IMR-90 (cell line): ENCODE data around the gene SSC4D. TPM values are rescaled to one million over a fixed set of nuclear protein-coding genes. Genes with fewer than 3 reads are reported as not detected.

Source experiments
- ATAC-seq: fragments of 200-7000 bp; cut with Tn5 transposase; 2 replicates; pipeline ENCODE4 v1.9.1; 2020; ENCODE audit warnings: low read depth, mild to moderate bottlenecking, moderate library complexity
- BruUV-seq: library from RNA; stranded (reverse); fragments of 400-500 nt; replicated peaks from 2 replicates; lab custom pipeline; 2021; lab: Mats Ljungman, UMichigan
- CTCF ChIA-PET: fragments of 300-600 bp; formaldehyde crosslinking; extraction: SDS; loops from one replicate; lab custom pipeline; 2021; ENCODE audit warnings: antibody characterized with exemption; lab: Yijun Ruan, JAX
- POLR2A ChIA-PET: fragments of 300-600 bp; sonication (Branson Sonifier 250); formaldehyde crosslinking; loops from one replicate; lab custom pipeline; 2022; ENCODE audit warnings: antibody characterized with exemption; ENCODE audit not compliant: unreplicated experiment; lab: Charles Lee
- DNase-seq: peaks from one replicate; pipeline ENCODE4 v3.0.0; 2013
- H2AFZ ChIP-seq: replicated peaks from 2 replicates; pipeline ENCODE3; 2013; ENCODE audit warnings: low read length, mild to moderate bottlenecking; ENCODE audit not compliant: poor library complexity
- H2AK5ac ChIP-seq: 2 replicates; pipeline ENCODE4 v1.6.1; 2013; ENCODE audit warnings: low read depth, low read length, inconsistent platforms
- H2AK9ac ChIP-seq: replicated peaks from 2 replicates; pipeline ENCODE3; 2013; ENCODE audit warnings: mild to moderate bottlenecking, low read depth, low read length, moderate library complexity; ENCODE audit not compliant: poor library complexity
- H2BK120ac ChIP-seq: 2 replicates; pipeline ENCODE4 v1.6.1; 2013; ENCODE audit warnings: low read depth, low read length, inconsistent platforms
- H2BK15ac ChIP-seq: 3 replicates; pipeline ENCODE4 v1.6.1; 2013; ENCODE audit warnings: low read depth, low read length, inconsistent platforms
- H2BK20ac ChIP-seq: 2 replicates; pipeline ENCODE4 v1.6.1; 2013; ENCODE audit warnings: low read depth, mild to moderate bottlenecking, inconsistent platforms, low read length, moderate library complexity
- H2BK5ac ChIP-seq: 2 replicates; pipeline ENCODE4 v1.6.1; 2013; ENCODE audit warnings: mild to moderate bottlenecking, low read depth, low read length, inconsistent platforms; ENCODE audit not compliant: poor library complexity, severe bottlenecking
- H3K14ac ChIP-seq: replicated peaks from 2 replicates; pipeline ENCODE4 v1.6.1; 2013; ENCODE audit warnings: low read depth, low read length, inconsistent platforms
- H3K18ac ChIP-seq: 2 replicates; pipeline ENCODE4 v1.6.1; 2013; ENCODE audit warnings: low read depth, low read length, control low read depth
- H3K23ac ChIP-seq: 2 replicates; pipeline ENCODE4 v1.6.1; 2013; ENCODE audit warnings: low read depth, low read length, inconsistent platforms
- H3K27ac ChIP-seq: 2 replicates; pipeline ENCODE4 v1.5.1; 2013; ENCODE audit warnings: mild to moderate bottlenecking, control low read depth, low read length; ENCODE audit not compliant: insufficient read depth
- H3K27me3 ChIP-seq: 2 replicates; pipeline ENCODE4 v1.6.1; 2013; ENCODE audit warnings: low read length; ENCODE audit not compliant: control insufficient read depth, insufficient read depth
- H3K36me3 ChIP-seq: 2 replicates; pipeline ENCODE4 v1.6.1; 2013; ENCODE audit warnings: low read length, mixed read lengths; ENCODE audit not compliant: control insufficient read depth, insufficient read depth
- H3K4ac ChIP-seq: 2 replicates; pipeline ENCODE4 v1.6.1; 2013; ENCODE audit warnings: low read depth, low read length, inconsistent platforms
- H3K4me1 ChIP-seq: 2 replicates; pipeline ENCODE4 v1.6.1; 2013; ENCODE audit warnings: low read length, mixed read lengths; ENCODE audit not compliant: control insufficient read depth, insufficient read depth
- H3K4me2 ChIP-seq: 2 replicates; pipeline ENCODE4 v1.6.1; 2013; ENCODE audit warnings: low read depth, mild to moderate bottlenecking, control low read depth, low read length, moderate library complexity
- H3K4me3 ChIP-seq: 2 replicates; pipeline ENCODE4 v1.5.1; 2013; ENCODE audit warnings: low read depth, mild to moderate bottlenecking, control low read depth, low read length, moderate library complexity; ENCODE audit not compliant: insufficient read depth
- H3K56ac ChIP-seq: 2 replicates; pipeline ENCODE4 v1.6.1; 2013; ENCODE audit warnings: low read length, inconsistent platforms; ENCODE audit not compliant: insufficient read depth; ENCODE audit errors: extremely low read depth
- H3K79me1 ChIP-seq, 2 experiments: 2 replicates each; pipeline ENCODE4 v1.6.1; 2013; ENCODE audit warnings: low read length in 2 of 2, inconsistent platforms in 1 of 2, low read depth in 1 of 2
- H3K9ac ChIP-seq: 2 replicates; pipeline ENCODE4 v1.6.1; 2013; ENCODE audit warnings: low read depth, low read length, control low read depth
- H3K9me1 ChIP-seq: 2 replicates; pipeline ENCODE4 v1.6.1; 2013; ENCODE audit warnings: low read length, inconsistent platforms; ENCODE audit not compliant: insufficient read depth
- H3K9me3 ChIP-seq: 2 replicates; pipeline ENCODE4 v1.6.1; 2013; ENCODE audit warnings: low read length; ENCODE audit not compliant: control insufficient read depth, insufficient read depth
- H4K20me1 ChIP-seq: 2 replicates; pipeline ENCODE4 v1.6.1; 2013; ENCODE audit warnings: low read length, inconsistent platforms; ENCODE audit not compliant: insufficient read depth
- H4K5ac ChIP-seq: 2 replicates; pipeline ENCODE4 v1.6.1; 2013; ENCODE audit warnings: mild to moderate bottlenecking, low read depth, low read length, control low read depth
- H4K8ac ChIP-seq, 2 experiments: 2 replicates each; pipeline ENCODE4 v1.6.1; 2013; ENCODE audit warnings: low read depth in 2 of 2, low read length in 2 of 2, control low read depth in 1 of 2, inconsistent platforms in 1 of 2
- H4K91ac ChIP-seq: 2 replicates; pipeline ENCODE4 v1.6.1; 2013; ENCODE audit warnings: low read depth, low read length, inconsistent platforms; ENCODE audit not compliant: insufficient read depth
- BHLHE40 ChIP-seq: fragments of 150-350 bp; IDR thresholded peaks from 2 replicates; pipeline ENCODE4 v1.6.1; 2016; ENCODE audit warnings: mild to moderate bottlenecking, low read depth, low read length
- CEBPB ChIP-seq: IDR thresholded peaks from 2 replicates; pipeline ENCODE4 v1.6.1; 2012; ENCODE audit warnings: low read depth, low read length, improper control_type of control experiment
- CHD1 ChIP-seq: IDR thresholded peaks from 2 replicates; pipeline ENCODE4 v1.6.1; 2012; ENCODE audit warnings: low read depth, low read length, improper control_type of control experiment
- FOS ChIP-seq: fragments of 150-350 bp; IDR thresholded peaks from 2 replicates; pipeline ENCODE4 v1.6.1; 2016; ENCODE audit warnings: low read depth, low read length
- MAFK ChIP-seq: IDR thresholded peaks from 2 replicates; pipeline ENCODE4 v1.6.1; 2012; ENCODE audit warnings: low read depth, low read length, improper control_type of control experiment
- MAZ ChIP-seq: IDR thresholded peaks from 2 replicates; pipeline ENCODE4 v1.6.1; 2012; ENCODE audit warnings: low read depth, mild to moderate bottlenecking, low read length, improper control_type of control experiment, moderate library complexity, borderline replicate concordance
- MXI1 ChIP-seq: IDR thresholded peaks from 2 replicates; pipeline ENCODE4 v1.6.1; 2012; ENCODE audit warnings: low read depth, mild to moderate bottlenecking, low read length, moderate library complexity, borderline replicate concordance
- NFE2L2 ChIP-seq: fragments of 150-350 bp; IDR thresholded peaks from 2 replicates; pipeline ENCODE4 v1.6.1; 2016; ENCODE audit warnings: low read depth, mild to moderate bottlenecking, low read length
- POLR2A ChIP-seq: IDR thresholded peaks from 2 replicates; pipeline ENCODE4 v1.6.1; 2012; ENCODE audit warnings: mild to moderate bottlenecking, low read depth, low read length
- RCOR1 ChIP-seq: IDR thresholded peaks from 2 replicates; pipeline ENCODE4 v1.6.1; 2012; ENCODE audit warnings: mild to moderate bottlenecking, low read length, improper control_type of control experiment; ENCODE audit not compliant: insufficient replicate concordance
- RFX5 ChIP-seq: IDR thresholded peaks from 2 replicates; pipeline ENCODE4 v1.8.0; 2012; ENCODE audit warnings: low read depth, mild to moderate bottlenecking, low read length, moderate library complexity
- WGBS, 2 experiments: methylation state at CpG; one replicate each; pipeline versions ENCODE4 v1.1.5 to v1.1.7; 2013; ENCODE audit warnings: missing lambda C conversion rate in 2 of 2; ENCODE audit not compliant: insufficient read length in 1 of 2; ENCODE audit errors: extremely low coverage in 2 of 2; 5-methylcytosine and 5-hydroxymethylcytosine counted together
- dilution Hi-C: fragments of 300-500 bp; cut with HindIII; formaldehyde crosslinking; loops from one replicate; pipeline ENCODE4 v1.14.3; 2018; ENCODE audit warnings: low sequenced_read_pairs; ENCODE audit not compliant: unreplicated experiment
- in situ Hi-C: fragments of 300-500 bp; cut with MboI; formaldehyde crosslinking; loops from 3 replicates; pipeline ENCODE4 v1.14.3; 2019; ENCODE audit warnings: low sequenced_read_pairs, inconsistent platforms, mixed read lengths
- intact Hi-C: fragments of 100-400 bp; cut with micrococcal nuclease; formaldehyde crosslinking; loops from 2 replicates; pipeline ENCODE4 v1.10.0; 2022
- polyA plus RNA-seq, 3 experiments: library from polyadenylated mRNA; depleted of rRNA; stranded (reverse); fragments of >200 nt; gene quantifications; 2 replicates each; pipeline ENCODE4 v1.2.3, GENCODE V29; 2012; ENCODE audit warnings: low replicate concordance in 1 of 3
- total RNA-seq: library from RNA; depleted of rRNA; stranded (reverse); fragments of >200 nt; gene quantifications from 2 replicates; pipeline ENCODE4 v1.2.3, GENCODE V29; 2012
- TF ChIP-seq, protein P1 (sequence below): conservative IDR thresholded peaks from 2 replicates; pipeline ENCODE4 v1.5.1; 2012; ENCODE audit warnings: mild to moderate bottlenecking, low read depth, low read length, improper control_type of control experiment
- TF ChIP-seq, protein P2 (sequence below): fragments of 150-350 bp; IDR thresholded peaks from 2 replicates; pipeline ENCODE4 v1.6.1; 2016; ENCODE audit warnings: low read depth, mild to moderate bottlenecking, low read length, moderate library complexity, borderline replicate concordance
- TF ChIP-seq, protein P3 (sequence below): fragments of 150-350 bp; IDR thresholded peaks from 2 replicates; pipeline ENCODE4 v1.6.1; 2017; ENCODE audit warnings: mild to moderate bottlenecking, antibody characterized with exemption, low read length, low read depth

The SSC4D gene
- total and polyA plus RNA-seq, 2 of the 4 experiments (the other 2 are of a cell fraction) = 0.36 to 0.70 TPM

- H3K23ac ChIP-seq = no peak overlapping the region
- TF ChIP-seq, protein P1, sequence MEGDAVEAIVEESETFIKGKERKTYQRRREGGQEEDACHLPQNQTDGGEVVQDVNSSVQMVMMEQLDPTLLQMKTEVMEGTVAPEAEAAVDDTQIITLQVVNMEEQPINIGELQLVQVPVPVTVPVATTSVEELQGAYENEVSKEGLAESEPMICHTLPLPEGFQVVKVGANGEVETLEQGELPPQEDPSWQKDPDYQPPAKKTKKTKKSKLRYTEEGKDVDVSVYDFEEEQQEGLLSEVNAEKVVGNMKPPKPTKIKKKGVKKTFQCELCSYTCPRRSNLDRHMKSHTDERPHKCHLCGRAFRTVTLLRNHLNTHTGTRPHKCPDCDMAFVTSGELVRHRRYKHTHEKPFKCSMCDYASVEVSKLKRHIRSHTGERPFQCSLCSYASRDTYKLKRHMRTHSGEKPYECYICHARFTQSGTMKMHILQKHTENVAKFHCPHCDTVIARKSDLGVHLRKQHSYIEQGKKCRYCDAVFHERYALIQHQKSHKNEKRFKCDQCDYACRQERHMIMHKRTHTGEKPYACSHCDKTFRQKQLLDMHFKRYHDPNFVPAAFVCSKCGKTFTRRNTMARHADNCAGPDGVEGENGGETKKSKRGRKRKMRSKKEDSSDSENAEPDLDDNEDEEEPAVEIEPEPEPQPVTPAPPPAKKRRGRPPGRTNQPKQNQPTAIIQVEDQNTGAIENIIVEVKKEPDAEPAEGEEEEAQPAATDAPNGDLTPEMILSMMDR = no peak
- TF ChIP-seq, protein P2, sequence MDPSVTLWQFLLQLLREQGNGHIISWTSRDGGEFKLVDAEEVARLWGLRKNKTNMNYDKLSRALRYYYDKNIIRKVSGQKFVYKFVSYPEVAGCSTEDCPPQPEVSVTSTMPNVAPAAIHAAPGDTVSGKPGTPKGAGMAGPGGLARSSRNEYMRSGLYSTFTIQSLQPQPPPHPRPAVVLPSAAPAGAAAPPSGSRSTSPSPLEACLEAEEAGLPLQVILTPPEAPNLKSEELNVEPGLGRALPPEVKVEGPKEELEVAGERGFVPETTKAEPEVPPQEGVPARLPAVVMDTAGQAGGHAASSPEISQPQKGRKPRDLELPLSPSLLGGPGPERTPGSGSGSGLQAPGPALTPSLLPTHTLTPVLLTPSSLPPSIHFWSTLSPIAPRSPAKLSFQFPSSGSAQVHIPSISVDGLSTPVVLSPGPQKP = no peak
- TF ChIP-seq CHD1 = no peak
- TF ChIP-seq, protein P3, sequence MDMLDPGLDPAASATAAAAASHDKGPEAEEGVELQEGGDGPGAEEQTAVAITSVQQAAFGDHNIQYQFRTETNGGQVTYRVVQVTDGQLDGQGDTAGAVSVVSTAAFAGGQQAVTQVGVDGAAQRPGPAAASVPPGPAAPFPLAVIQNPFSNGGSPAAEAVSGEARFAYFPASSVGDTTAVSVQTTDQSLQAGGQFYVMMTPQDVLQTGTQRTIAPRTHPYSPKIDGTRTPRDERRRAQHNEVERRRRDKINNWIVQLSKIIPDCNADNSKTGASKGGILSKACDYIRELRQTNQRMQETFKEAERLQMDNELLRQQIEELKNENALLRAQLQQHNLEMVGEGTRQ = no peak
- no peak for TF ChIP-seq CEBPB
- TF ChIP-seq BHLHE40 = no peak
- no peak for TF ChIP-seq RCOR1
- TF ChIP-seq MXI1 = no peak
- TF ChIP-seq MAZ = no peak
- TF ChIP-seq POLR2A = no peak
- TF ChIP-seq RFX5 = no peak
- TF ChIP-seq NFE2L2 = no peak
- TF ChIP-seq FOS = no peak
- TF ChIP-seq MAFK = no peak
- H3K18ac ChIP-seq = no peak overlapping the region
- intact Hi-C loops = no loop called here
- H4K8ac ChIP-seq = no peak overlapping the region
- no peak overlapping the region for H3K9ac ChIP-seq
- no peaks in the 10 kb centered on the region for H3K36me3 ChIP-seq
- no peaks in the 10 kb centered on the region for H3K9me3 ChIP-seq
- BruUV-seq = no TSS peak
- no peak overlapping the region for H3K56ac ChIP-seq
- no peak overlapping the region for H3K27ac ChIP-seq
- no peaks in the 10 kb centered on the region for H4K20me1 ChIP-seq
- no peak overlapping the region for H3K4me2 ChIP-seq
- no peak overlapping the region for H2AFZ ChIP-seq
- no peaks in the 10 kb centered on the region for H3K9me1 ChIP-seq
- no peak overlapping the region for H3K4me3 ChIP-seq
- H3K79me1 ChIP-seq = no peaks in the 10 kb centered on the region
- H2BK15ac ChIP-seq = no peak overlapping the region
- no peak overlapping the region for H2BK5ac ChIP-seq
- no peak overlapping the region for H2AK5ac ChIP-seq
- H2BK20ac ChIP-seq = no peak overlapping the region
- in situ Hi-C loops = loop anchor here (5.0 kb wide), 1 partner anchor 76 kb away; no protein-coding TSS in a partner anchor
- no peak overlapping the region for H2BK120ac ChIP-seq
- H4K91ac ChIP-seq = no peak overlapping the region
- 0 out of 2 replicates have a peak, but pooled peaks cover 1% of the 10 kb centered on the region for H3K27me3 ChIP-seq
- no peak for DNase-seq
- H3K4me1 ChIP-seq = no peaks in the 10 kb centered on the region
- no peak for ATAC-seq
- H4K5ac ChIP-seq = no peak overlapping the region
- H2AK9ac ChIP-seq = no peak overlapping the region
- H3K14ac ChIP-seq = no peak overlapping the region
- WGBS, 2 experiments = no CpG with 5 or more reads among the region's 3 CpGs
- dilution Hi-C loops = no loop called here
- CTCF ChIA-PET = no interaction called here
- no peak overlapping the region for H3K4ac ChIP-seq
- POLR2A ChIA-PET = no interaction called here
Observed at GRCh38 chr7:76430836-76431235, 21.3 kb upstream of the SSC4D start.
